Kidney (tissue), 14 donors: Measurements from ENCODE around the gene ANKRD42. TPM values are rescaled to one million over a fixed set of nuclear protein-coding genes. Genes with fewer than 3 reads are reported as not detected.

ENCODE experiments used
- DNase-seq, 5 donors: peaks; one replicate each; pipeline ENCODE4 v3.0.0-alpha.2; 2013 to 2020
- FAIRE-seq: peaks from 2 replicates; lab custom pipeline; 2012; peaks lifted over from hg19 to GRCh38; lab: Jason Lieb, UNC
- H3K27ac ChIP-seq, 2 donors: one replicate each; pipeline ENCODE4 v1.7.0; 2013; ENCODE audit warnings: low read depth in 2 of 2, low read length in 2 of 2, inconsistent platforms in 1 of 2
- H3K27me3 ChIP-seq: one replicate; pipeline ENCODE4 v1.7.1; 2013; ENCODE audit warnings: low read length, inconsistent platforms; ENCODE audit not compliant: control insufficient read depth, insufficient read depth
- H3K36me3 ChIP-seq, 3 donors: one replicate each; pipeline versions ENCODE4 v1.7.0 to v1.7.1; 2013; ENCODE audit warnings: low read length in 3 of 3, control low read depth in 1 of 3, inconsistent platforms in 1 of 3; ENCODE audit not compliant: insufficient read depth in 3 of 3, control insufficient read depth in 2 of 3
- H3K4me1 ChIP-seq, 3 donors: one replicate each; pipeline versions ENCODE4 v1.7.0 to v1.7.1; 2013; ENCODE audit warnings: low read length in 3 of 3, inconsistent platforms in 1 of 3, low read depth in 1 of 3; ENCODE audit not compliant: control insufficient read depth in 2 of 3, insufficient read depth in 2 of 3
- H3K4me3 ChIP-seq, 3 donors: one replicate each; pipeline versions ENCODE4 v1.7.0 to v1.8.1; 2013; ENCODE audit warnings: low read length in 3 of 3, control low read depth in 1 of 3, inconsistent platforms in 1 of 3
- H3K9ac ChIP-seq, 3 donors: one replicate each; pipeline versions ENCODE4 v1.7.0 to v1.7.1; 2013; ENCODE audit warnings: low read length in 3 of 3, control low read depth in 1 of 3, inconsistent platforms in 1 of 3
- H3K9me3 ChIP-seq, 3 donors: one replicate each; pipeline versions ENCODE4 v1.7.0 to v1.7.1; 2013; ENCODE audit warnings: low read length in 3 of 3, control low read depth in 1 of 3, inconsistent platforms in 1 of 3; ENCODE audit not compliant: control insufficient read depth in 2 of 3, insufficient read depth in 1 of 3
- CTCF ChIP-seq: IDR thresholded peaks from 3 replicates; pipeline ENCODE4 v1.5.1; 2012; ENCODE audit warnings: mild to moderate bottlenecking, moderate library complexity, borderline replicate concordance; ENCODE audit not compliant: insufficient read depth; ENCODE audit errors: extremely low read depth
- intact Hi-C: fragments of 100-400 bp; cut with DNase I; formaldehyde crosslinking; loops from one replicate; pipeline ENCODE4 v1.11.1; 2022
- polyA plus RNA-seq: library from polyadenylated mRNA; stranded (reverse); fragments of 350-450 nt; fragmentation: Illumina TruSeq; extraction: RNeasy Lipid Tissue Mini Kit (QIAGEN cat#74804); gene quantifications from one replicate; pipeline ENCODE4 v1.2.3, GENCODE V29; 2014; ENCODE audit warnings: low read depth, low replicate concordance; ENCODE audit not compliant: insufficient read depth
- total RNA-seq: library from RNA; stranded (reverse); fragmentation: NEBNext Ultra II Directional; extraction: Animal tissue kit (Norgen Biotek cat#: 25700); gene quantifications from one replicate; pipeline ENCODE4 v1.2.1, GENCODE V29; 2021
- donor health status: control.
- donor health status: control.
- donor health status: control.
- donor health status: control.
- donor health status: control.
- donor health status: DM: yes; HTN: yes; CAD: no.
- donor health status: Normal renal cell carcinoma (clear cell type).

Gene ANKRD42
- total and polyA plus RNA-seq, 2 donors from 2014 or later = 12.1 to 22.5 TPM

- FAIRE-seq = no peak
- no peak for TF ChIP-seq CTCF
- DNase-seq = no peak
- Histone ChIP-seq H3K4me1 (no peaks in the 10 kb centered on the region), H3K4me3 (no peak overlapping the region), H3K9ac (no peak overlapping the region), H3K27me3 (no peaks in the 10 kb centered on the region), H3K36me3 (no peaks in the 10 kb centered on the region), H3K27ac (no peak overlapping the region), H3K9me3 (no peaks in the 10 kb centered on the region)
- intact Hi-C loops = no loop called here
Measured at GRCh38 chr11:83151274-83151977, 42.1 kb upstream of the ANKRD42 start.

DNA sequence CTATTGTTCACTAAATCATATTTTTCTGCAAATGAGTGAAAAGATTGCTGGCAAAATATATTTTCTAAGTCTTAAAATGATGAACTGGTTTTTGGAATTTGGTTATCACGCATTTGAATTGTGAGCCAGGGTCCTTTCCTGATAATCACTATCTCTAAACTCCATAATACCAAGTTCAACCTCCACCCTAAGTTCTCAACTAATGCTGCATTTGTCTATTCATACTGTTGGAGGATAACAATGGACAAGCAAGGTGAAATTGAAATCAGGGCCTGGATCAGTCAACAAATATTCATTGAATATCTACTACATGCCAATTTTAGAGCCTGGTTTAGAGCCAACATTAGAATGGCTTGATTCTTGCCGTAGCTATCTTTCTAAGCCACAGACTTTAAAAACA, 41.2 kb upstream of the ANKRD42 start:
- no peaks in the 10 kb centered on the region for H3K9me3 ChIP-seq
- H3K4me3 ChIP-seq = no peak overlapping the region
- H3K27ac ChIP-seq = no peak overlapping the region
- FAIRE-seq = no peak
- DNase-seq = no peak
- TF ChIP-seq CTCF = no peak
- H3K27me3 ChIP-seq = no peaks in the 10 kb centered on the region
- intact Hi-C loops = no loop called here
- H3K36me3 ChIP-seq = no peaks in the 10 kb centered on the region
- no peaks in the 10 kb centered on the region for H3K4me1 ChIP-seq
- H3K9ac ChIP-seq = no peak overlapping the region

- intact Hi-C loops = no loop called here
- H3K9me3 ChIP-seq = no peaks in the 10 kb centered on the region
- FAIRE-seq (no peak), DNase-seq (no peak)
- no peak overlapping the region for H3K4me3 ChIP-seq
- H3K4me1 ChIP-seq = no peaks in the 10 kb centered on the region
- no peaks in the 10 kb centered on the region for H3K27me3 ChIP-seq
- no peak overlapping the region for H3K27ac ChIP-seq
- H3K9ac ChIP-seq = no peak overlapping the region
- H3K36me3 ChIP-seq = no peaks in the 10 kb centered on the region
- no peak for TF ChIP-seq CTCF
Measured at GRCh38 chr11:83153764-83154163, 39.7 kb upstream of the ANKRD42 start.
